ENCODE data around the gene CD200. TPM values are rescaled to one million over a fixed set of nuclear protein-coding genes. Genes with fewer than 3 reads are reported as not detected.

The CD200 gene
- total RNA-seq, 1 experiment from 2014 or later = not detected

DNA sequence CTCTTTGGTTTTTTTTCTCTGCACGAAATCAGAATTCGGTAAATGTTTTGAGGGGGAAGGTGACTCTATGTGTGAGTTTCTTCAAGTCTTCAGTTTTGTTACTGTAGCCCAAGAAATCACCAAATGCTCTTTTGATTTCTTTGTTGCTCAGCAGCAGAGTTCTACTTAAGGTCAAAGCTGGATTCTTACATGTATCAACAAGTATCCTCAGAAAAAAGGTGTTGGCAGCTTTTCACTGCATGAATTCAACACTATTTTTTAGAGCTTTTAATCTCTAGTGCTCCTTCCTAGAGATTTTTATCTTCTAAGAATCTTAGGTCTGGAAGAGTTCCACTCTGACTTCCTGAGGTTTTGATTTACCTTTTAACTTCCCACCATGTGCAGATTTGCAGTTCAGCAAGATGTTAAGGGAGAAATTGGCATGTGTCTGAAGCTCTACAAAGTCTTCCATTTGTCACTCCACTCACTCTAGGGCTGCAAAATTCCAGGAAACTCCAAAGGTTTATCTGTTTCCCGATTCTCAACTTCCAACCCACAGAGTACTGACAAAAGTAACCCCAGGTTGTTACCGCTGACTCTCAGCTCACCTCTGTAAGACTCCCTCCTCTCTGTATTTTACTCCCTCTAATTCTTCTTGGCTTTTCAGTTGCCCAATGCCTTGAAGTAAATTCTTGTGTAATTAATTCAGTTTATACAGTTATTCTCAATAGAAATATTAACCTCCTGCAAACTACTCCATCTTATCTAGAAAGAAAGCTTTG is 13.3 kb upstream of the CD200 start:
- H3K4me3 ChIP-seq (ENCODE audit: low read depth in 2 of 2, low read length in 2 of 2) = no peak overlapping the region
- ChIA-PET POLR2A (no interaction called here), CTCF (interaction anchor here (0.7 kb wide), 1 partner anchor 208 kb away, joined by 3 read pairs; no protein-coding TSS in a partner anchor)
- no peaks in the 10 kb centered on the region for H3K4me1 ChIP-seq (ENCODE audit: control insufficient read depth, insufficient read depth, low read length)
- H3K27ac ChIP-seq (ENCODE audit: low read length) = no peak overlapping the region
- intact Hi-C loops (cut with micrococcal nuclease; ENCODE audit: unreplicated experiment) = no loop called here
- H3K36me3 ChIP-seq (ENCODE audit: control insufficient read depth, insufficient read depth, low read length) = no peaks in the 10 kb centered on the region
- H3K9me3 ChIP-seq (ENCODE audit: control insufficient read depth, insufficient read depth, low read depth, low read length) = no peaks in the 10 kb centered on the region; the same call in 1 of the 2 replicates
- ATAC-seq (no peak), DNase-seq (ENCODE audit: low read depth, low spot score) (no peak)
- in situ Hi-C loops (cut with HindIII; ENCODE audit: low pct_unique_long_range_greater_than_20kb, low sequenced_read_pairs) = no loop called here
- TF ChIP-seq, protein P1, sequence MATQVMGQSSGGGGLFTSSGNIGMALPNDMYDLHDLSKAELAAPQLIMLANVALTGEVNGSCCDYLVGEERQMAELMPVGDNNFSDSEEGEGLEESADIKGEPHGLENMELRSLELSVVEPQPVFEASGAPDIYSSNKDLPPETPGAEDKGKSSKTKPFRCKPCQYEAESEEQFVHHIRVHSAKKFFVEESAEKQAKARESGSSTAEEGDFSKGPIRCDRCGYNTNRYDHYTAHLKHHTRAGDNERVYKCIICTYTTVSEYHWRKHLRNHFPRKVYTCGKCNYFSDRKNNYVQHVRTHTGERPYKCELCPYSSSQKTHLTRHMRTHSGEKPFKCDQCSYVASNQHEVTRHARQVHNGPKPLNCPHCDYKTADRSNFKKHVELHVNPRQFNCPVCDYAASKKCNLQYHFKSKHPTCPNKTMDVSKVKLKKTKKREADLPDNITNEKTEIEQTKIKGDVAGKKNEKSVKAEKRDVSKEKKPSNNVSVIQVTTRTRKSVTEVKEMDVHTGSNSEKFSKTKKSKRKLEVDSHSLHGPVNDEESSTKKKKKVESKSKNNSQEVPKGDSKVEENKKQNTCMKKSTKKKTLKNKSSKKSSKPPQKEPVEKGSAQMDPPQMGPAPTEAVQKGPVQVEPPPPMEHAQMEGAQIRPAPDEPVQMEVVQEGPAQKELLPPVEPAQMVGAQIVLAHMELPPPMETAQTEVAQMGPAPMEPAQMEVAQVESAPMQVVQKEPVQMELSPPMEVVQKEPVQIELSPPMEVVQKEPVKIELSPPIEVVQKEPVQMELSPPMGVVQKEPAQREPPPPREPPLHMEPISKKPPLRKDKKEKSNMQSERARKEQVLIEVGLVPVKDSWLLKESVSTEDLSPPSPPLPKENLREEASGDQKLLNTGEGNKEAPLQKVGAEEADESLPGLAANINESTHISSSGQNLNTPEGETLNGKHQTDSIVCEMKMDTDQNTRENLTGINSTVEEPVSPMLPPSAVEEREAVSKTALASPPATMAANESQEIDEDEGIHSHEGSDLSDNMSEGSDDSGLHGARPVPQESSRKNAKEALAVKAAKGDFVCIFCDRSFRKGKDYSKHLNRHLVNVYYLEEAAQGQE (IDR thresholded peaks at IDR 0.05; ENCODE audit: insufficient read depth in 1 of 2, low read depth in 2 of 2, low read length in 1 of 2) = no peak
- TF ChIP-seq TCF7L2 (IDR thresholded peaks at IDR 0.05; ENCODE audit: low read depth, low read length) = no peak
- TF ChIP-seq SIN3A (IDR thresholded peaks at IDR 0.05; ENCODE audit: borderline replicate concordance, insufficient read depth, low read depth, low read length) = no peak
- TF ChIP-seq CTCF (IDR thresholded peaks at IDR 0.05) = no peak
- no peak for TF ChIP-seq POLR2AphosphoS5 (IDR thresholded peaks at IDR 0.05; ENCODE audit: low read depth, low read length)
- BruUV-seq (replicated peaks) = no TSS peak
- peaks cover 4% of the 10 kb centered on the region; the same call in 1 of the 2 replicates for H3K27me3 ChIP-seq (ENCODE audit: control insufficient read depth, insufficient read depth, low read length)

DNA sequence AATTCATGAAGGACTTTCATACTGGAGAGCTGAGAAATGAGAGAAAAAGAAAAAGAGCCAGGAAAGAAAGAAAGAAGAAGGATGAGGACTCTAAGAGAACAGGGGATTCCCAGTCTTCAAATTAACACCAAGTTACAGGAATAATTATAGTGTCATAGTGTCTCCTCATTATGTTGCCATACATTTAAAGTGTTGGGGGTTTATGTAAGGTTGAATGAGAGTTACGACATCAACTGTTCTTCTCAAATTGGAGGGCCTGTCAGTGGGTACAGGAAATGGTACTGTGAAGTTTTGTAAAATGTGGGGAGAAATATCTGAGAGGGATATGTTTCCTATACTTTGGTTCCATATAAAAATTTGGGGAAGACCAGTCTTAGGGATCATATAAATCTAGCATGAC is 12.3 kb upstream of the CD200 start:
- no TSS peak for BruUV-seq (replicated peaks)
- POLR2A ChIA-PET = no interaction called here
- H3K36me3 ChIP-seq (ENCODE audit: control insufficient read depth, insufficient read depth, low read length) = no peaks in the 10 kb centered on the region
- CTCF ChIA-PET = interaction anchor here (0.6 kb wide), 1 partner anchor 612 kb away, joined by 5 read pairs; no protein-coding TSS in a partner anchor
- H3K9me3 ChIP-seq (ENCODE audit: control insufficient read depth, insufficient read depth, low read depth, low read length) = no peaks in the 10 kb centered on the region; the same call in 1 of the 2 replicates
- in situ Hi-C loops (cut with HindIII; ENCODE audit: low pct_unique_long_range_greater_than_20kb, low sequenced_read_pairs) (no loop called here), intact Hi-C loops (cut with micrococcal nuclease; ENCODE audit: unreplicated experiment) (no loop called here)
- no peak overlapping the region for H3K4me3 ChIP-seq (ENCODE audit: low read depth in 2 of 2, low read length in 2 of 2)
- H3K4me1 ChIP-seq (ENCODE audit: control insufficient read depth, insufficient read depth, low read length) = no peaks in the 10 kb centered on the region
- DNase-seq (ENCODE audit: low read depth, low spot score) = no peak
- H3K27me3 ChIP-seq (ENCODE audit: control insufficient read depth, insufficient read depth, low read length) = peaks cover 4% of the 10 kb centered on the region; the same call in 1 of the 2 replicates
- TF ChIP-seq, protein P1 (IDR thresholded peaks at IDR 0.05; ENCODE audit: insufficient read depth in 1 of 2, low read depth in 2 of 2, low read length in 1 of 2) = no peak
- TF ChIP-seq POLR2AphosphoS5 (IDR thresholded peaks at IDR 0.05; ENCODE audit: low read depth, low read length) (no peak), CTCF (IDR thresholded peaks at IDR 0.05) (no peak)
- ATAC-seq = no peak
- no peak overlapping the region for H3K27ac ChIP-seq (ENCODE audit: low read length)
